ENCODE data around the gene MCEE.

GRCh38 chr2:71129902-71130151 is 202 bp downstream of the MCEE start:
- no peak for TF ChIP-seq CTCF (conservative IDR thresholded peaks at IDR 0.05)
- TF ChIP-seq EZH2 (IDR thresholded peaks at IDR 0.05; ENCODE audit: low read depth) = no peak
